Right lung (tissue), 5 donors: ENCODE measurements around the gene NCAPD3. TPM values are rescaled to one million over a fixed set of nuclear protein-coding genes. Genes with fewer than 3 reads are reported as not detected.
A peak's percentile ranks its signal among the peaks of the same experiment; 100 is the strongest.
"Not testable (repeated sequence)": the region's sequence is repeated elsewhere in the genome, so short reads cannot be mapped to it uniquely, and the experiment has no call there.

Experiments
- DNase-seq, 2 donors: peaks; one replicate each; pipeline ENCODE4 v3.0.0-alpha.2; 2013
- polyA plus RNA-seq, 5 donors: library from polyadenylated mRNA; unstranded; fragments of 120-200 nt; gene quantifications; one replicate each; pipeline versions ENCODE4 v1.2.1 to v1.2.3, GENCODE V29; 2013; ENCODE audit warnings: inconsistent platforms in 1 of 5, low replicate concordance in 1 of 5; ENCODE audit not compliant: insufficient read length in 5 of 5, insufficient read depth in 1 of 5

The NCAPD3 gene
- polyA plus RNA-seq, 5 donors: 25.6 to 37.5 (median 33.5) TPM

GRCh38 chr11:134138376-134138775 is 85.4 kb downstream of the NCAPD3 start:
- DNase-seq: no peak

GRCh38 chr11:134134167-134134566 is 89.6 kb downstream of the NCAPD3 start:
- no peak for DNase-seq

GRCh38 chr11:134132808-134133207 is 91.0 kb downstream of the NCAPD3 start:
- DNase-seq: no peak

GRCh38 chr11:134131628-134132244 is 92.0 kb downstream of the NCAPD3 start:
- DNase-seq: no peak

GRCh38 chr11:134126217-134126822 is 97.4 kb downstream of the NCAPD3 start:
- DNase-seq: no peak

- DNase-seq: no peak
Observed at GRCh38 chr11:134125507-134125906, 98.3 kb downstream of the NCAPD3 start.

- DNase-seq: peak; percentile 23 to 38
Observed at GRCh38 chr11:134124660-134125451, 98.9 kb downstream of the NCAPD3 start.

GRCh38 chr11:134120921-134121526 is 102.7 kb downstream of the NCAPD3 start:
- DNase-seq: peak; percentile 69 to 79

- peak; percentile 81 to 87 for DNase-seq
Observed at GRCh38 chr11:134120143-134120850, 103.5 kb downstream of the NCAPD3 start.

GRCh38 chr11:134119094-134119493 is 104.7 kb downstream of the NCAPD3 start:
- no peak for DNase-seq

- no peak for DNase-seq
Observed at GRCh38 chr11:134118006-134118405, 105.8 kb downstream of the NCAPD3 start.

- no peak for DNase-seq
Observed at GRCh38 chr11:134116210-134116609, 107.6 kb downstream of the NCAPD3 start.

GRCh38 chr11:134113787-134114186 is 110.0 kb downstream of the NCAPD3 start:
- DNase-seq: not testable (repeated sequence)

GRCh38 chr11:134110252-134110815 is 113.4 kb downstream of the NCAPD3 start:
- no peak for DNase-seq

Other genes with a start within 250 kb of the NCAPD3 start
- 10 to 100 TPM; 65.9 to 74.2 (median 71.9) TPM for gene JAM3, start 154.9 kb downstream of the NCAPD3 start, polyA plus RNA-seq
- gene VPS26B, start 704 bp upstream of the NCAPD3 start, polyA plus RNA-seq: 10 to 100 TPM; 49.2 to 60.7 (median 54.7) TPM
- gene THYN1, start 29.4 kb upstream of the NCAPD3 start, polyA plus RNA-seq: 10 to 100 TPM; 64.5 to 77.8 (median 76.5) TPM
- 10 to 100 TPM; 31.4 to 38.7 (median 35.9) TPM for gene ACAD8, start 29.6 kb upstream of the NCAPD3 start, polyA plus RNA-seq
- under 1 TPM; 0.06 to 0.30 (median 0.08) TPM for gene GLB1L3, start 52.4 kb upstream of the NCAPD3 start, polyA plus RNA-seq
- 1 to 10 TPM; 4.7 to 6.0 (median 4.8) TPM for gene GLB1L2, start 108.0 kb upstream of the NCAPD3 start, polyA plus RNA-seq
- gene B3GAT1, start 188.3 kb upstream of the NCAPD3 start, polyA plus RNA-seq: under 1 TPM; 0.35 to 0.56 (median 0.42) TPM